Osteoblast (primary cell): Measurements from ENCODE around the gene DLGAP1. TPM values are rescaled to one million over a fixed set of nuclear protein-coding genes. Genes with fewer than 3 reads are reported as not detected.

Experiments used
- DNase-seq: peaks from one replicate; pipeline ENCODE4 v3.0.0; 2011; ENCODE audit warnings: low spot score, mixed read lengths; ENCODE audit not compliant: insufficient read length; ENCODE audit errors: missing footprints
- H2AFZ ChIP-seq: 2 replicates; pipeline ENCODE4 v1.6.0; 2011; ENCODE audit warnings: mild to moderate bottlenecking, low read length
- H3K27ac ChIP-seq: 2 replicates; pipeline ENCODE4 v1.5.1; 2011; ENCODE audit warnings: mild to moderate bottlenecking, low read depth, low read length, moderate library complexity
- H3K27me3 ChIP-seq: 2 replicates; pipeline ENCODE4 v1.6.0; 2012; ENCODE audit warnings: mild to moderate bottlenecking, control low read depth, inconsistent platforms, low read length, moderate library complexity; ENCODE audit not compliant: insufficient read depth
- H3K36me3 ChIP-seq: 2 replicates; pipeline ENCODE4 v1.5.1; 2011; ENCODE audit warnings: mild to moderate bottlenecking, low read length, control low read depth, moderate library complexity; ENCODE audit not compliant: insufficient read depth
- H3K4me1 ChIP-seq: 2 replicates; pipeline ENCODE4 v1.5.1; 2011; ENCODE audit warnings: mild to moderate bottlenecking, low read length, control low read depth, moderate library complexity; ENCODE audit not compliant: insufficient read depth
- H3K4me2 ChIP-seq: 2 replicates; pipeline ENCODE4 v1.6.0; 2011; ENCODE audit warnings: mild to moderate bottlenecking, low read length; ENCODE audit not compliant: insufficient read depth
- H3K4me3 ChIP-seq: fragments of 200-600 bp; sonication (generic); 3 replicates; pipeline ENCODE4 v1.5.1; 2012; ENCODE audit warnings: mild to moderate bottlenecking, low read length, inconsistent platforms; ENCODE audit not compliant: insufficient read depth
- H3K79me2 ChIP-seq: 2 replicates; pipeline ENCODE4 v1.6.0; 2012; ENCODE audit warnings: mild to moderate bottlenecking, low read length, control low read depth, inconsistent platforms; ENCODE audit not compliant: insufficient read depth
- H3K9me3 ChIP-seq: 2 replicates; pipeline ENCODE4 v1.5.1; 2011; ENCODE audit warnings: low read depth, low read length, control low read depth
- H4K20me1 ChIP-seq: 2 replicates; pipeline ENCODE4 v1.6.0; 2012; ENCODE audit warnings: mild to moderate bottlenecking, low read length, control low read depth; ENCODE audit not compliant: insufficient read depth
- total RNA-seq: library from RNA; depleted of rRNA; stranded (reverse); fragments of >200 nt; gene quantifications from 2 replicates; pipeline ENCODE4 v1.2.3, GENCODE V29; 2012
- TF ChIP-seq, protein P1 (sequence below): IDR thresholded peaks from 2 replicates; pipeline ENCODE4 v1.5.1; 2011; ENCODE audit warnings: mild to moderate bottlenecking, low read depth, low read length, moderate library complexity; ENCODE audit errors: extremely low read depth

The DLGAP1 gene
- total RNA-seq, 1 donor: not detected

DNA sequence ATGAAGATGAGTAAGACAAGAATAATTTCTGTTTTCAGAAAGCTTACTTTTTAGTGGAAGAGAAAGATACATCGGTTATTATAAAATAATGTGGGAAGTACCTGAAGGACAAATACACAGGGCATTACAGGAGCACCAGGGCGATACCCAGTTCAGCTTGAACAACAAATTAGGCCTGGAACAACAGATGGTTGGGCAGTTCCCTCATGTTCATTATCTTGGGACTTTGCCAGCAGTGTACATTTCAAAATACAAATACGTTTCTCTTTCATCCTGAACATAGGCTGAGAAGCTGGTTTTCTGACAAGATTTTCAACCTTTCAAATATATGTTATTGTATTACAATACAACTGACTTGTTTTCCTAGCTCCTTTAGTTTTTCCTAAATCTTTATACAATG is 925.5 kb downstream of the DLGAP1 start:
- no peak overlapping the region for H3K27ac ChIP-seq
- no peak overlapping the region for H3K4me3 ChIP-seq
- DNase-seq: no peak
- H3K4me1 ChIP-seq: no peaks in the 10 kb centered on the region
- H3K9me3 ChIP-seq: no peaks in the 10 kb centered on the region
- H4K20me1 ChIP-seq: no peaks in the 10 kb centered on the region
- no peak overlapping the region for H2AFZ ChIP-seq
- TF ChIP-seq, protein P1, sequence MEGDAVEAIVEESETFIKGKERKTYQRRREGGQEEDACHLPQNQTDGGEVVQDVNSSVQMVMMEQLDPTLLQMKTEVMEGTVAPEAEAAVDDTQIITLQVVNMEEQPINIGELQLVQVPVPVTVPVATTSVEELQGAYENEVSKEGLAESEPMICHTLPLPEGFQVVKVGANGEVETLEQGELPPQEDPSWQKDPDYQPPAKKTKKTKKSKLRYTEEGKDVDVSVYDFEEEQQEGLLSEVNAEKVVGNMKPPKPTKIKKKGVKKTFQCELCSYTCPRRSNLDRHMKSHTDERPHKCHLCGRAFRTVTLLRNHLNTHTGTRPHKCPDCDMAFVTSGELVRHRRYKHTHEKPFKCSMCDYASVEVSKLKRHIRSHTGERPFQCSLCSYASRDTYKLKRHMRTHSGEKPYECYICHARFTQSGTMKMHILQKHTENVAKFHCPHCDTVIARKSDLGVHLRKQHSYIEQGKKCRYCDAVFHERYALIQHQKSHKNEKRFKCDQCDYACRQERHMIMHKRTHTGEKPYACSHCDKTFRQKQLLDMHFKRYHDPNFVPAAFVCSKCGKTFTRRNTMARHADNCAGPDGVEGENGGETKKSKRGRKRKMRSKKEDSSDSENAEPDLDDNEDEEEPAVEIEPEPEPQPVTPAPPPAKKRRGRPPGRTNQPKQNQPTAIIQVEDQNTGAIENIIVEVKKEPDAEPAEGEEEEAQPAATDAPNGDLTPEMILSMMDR: no peak
- H3K27me3 ChIP-seq: no peaks in the 10 kb centered on the region
- H3K36me3 ChIP-seq: no peaks in the 10 kb centered on the region
- no peak overlapping the region for H3K4me2 ChIP-seq
- no peaks in the 10 kb centered on the region for H3K79me2 ChIP-seq

DNA sequence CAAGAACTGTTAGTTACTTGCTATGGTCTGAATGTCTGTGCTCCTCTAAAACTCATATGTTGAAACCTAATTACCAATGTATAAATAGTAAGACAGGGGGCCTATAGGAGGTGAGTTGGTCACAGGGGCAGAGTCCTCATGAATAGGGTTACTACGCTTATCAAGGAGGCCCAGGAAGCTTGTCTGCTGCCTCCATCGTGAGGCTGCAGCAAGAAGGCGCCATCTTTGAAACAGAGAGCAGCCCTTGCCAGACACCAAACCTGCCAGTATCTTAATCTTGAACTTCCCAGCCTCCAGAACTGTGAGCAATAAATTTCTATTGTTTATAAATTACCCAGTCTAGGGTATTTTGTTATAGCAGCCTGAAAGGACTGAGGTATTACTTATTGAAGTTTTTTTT is 926.0 kb downstream of the DLGAP1 start:
- no peak for DNase-seq
- H3K4me1 ChIP-seq: no peaks in the 10 kb centered on the region
- H3K4me2 ChIP-seq: no peak overlapping the region
- H3K4me3 ChIP-seq: no peak overlapping the region
- no peaks in the 10 kb centered on the region for H3K36me3 ChIP-seq
- no peak overlapping the region for H3K27ac ChIP-seq
- H3K9me3 ChIP-seq: no peaks in the 10 kb centered on the region
- TF ChIP-seq, protein P1: no peak
- H3K27me3 ChIP-seq: no peaks in the 10 kb centered on the region
- H2AFZ ChIP-seq: no peak overlapping the region
- no peaks in the 10 kb centered on the region for H3K79me2 ChIP-seq
- no peaks in the 10 kb centered on the region for H4K20me1 ChIP-seq

GRCh38 chr18:3528231-3528630 is 926.9 kb downstream of the DLGAP1 start:
- TF ChIP-seq, protein P1: no peak
- Histone ChIP-seq H3K9me3 (no peaks in the 10 kb centered on the region), H3K4me1 (no peaks in the 10 kb centered on the region), H3K4me3 (no peak overlapping the region), H2AFZ (no peak overlapping the region), H3K79me2 (no peaks in the 10 kb centered on the region), H3K27me3 (no peaks in the 10 kb centered on the region), H3K36me3 (no peaks in the 10 kb centered on the region), H3K27ac (no peak overlapping the region), H3K4me2 (no peak overlapping the region), H4K20me1 (no peaks in the 10 kb centered on the region)
- DNase-seq: no peak

DNA sequence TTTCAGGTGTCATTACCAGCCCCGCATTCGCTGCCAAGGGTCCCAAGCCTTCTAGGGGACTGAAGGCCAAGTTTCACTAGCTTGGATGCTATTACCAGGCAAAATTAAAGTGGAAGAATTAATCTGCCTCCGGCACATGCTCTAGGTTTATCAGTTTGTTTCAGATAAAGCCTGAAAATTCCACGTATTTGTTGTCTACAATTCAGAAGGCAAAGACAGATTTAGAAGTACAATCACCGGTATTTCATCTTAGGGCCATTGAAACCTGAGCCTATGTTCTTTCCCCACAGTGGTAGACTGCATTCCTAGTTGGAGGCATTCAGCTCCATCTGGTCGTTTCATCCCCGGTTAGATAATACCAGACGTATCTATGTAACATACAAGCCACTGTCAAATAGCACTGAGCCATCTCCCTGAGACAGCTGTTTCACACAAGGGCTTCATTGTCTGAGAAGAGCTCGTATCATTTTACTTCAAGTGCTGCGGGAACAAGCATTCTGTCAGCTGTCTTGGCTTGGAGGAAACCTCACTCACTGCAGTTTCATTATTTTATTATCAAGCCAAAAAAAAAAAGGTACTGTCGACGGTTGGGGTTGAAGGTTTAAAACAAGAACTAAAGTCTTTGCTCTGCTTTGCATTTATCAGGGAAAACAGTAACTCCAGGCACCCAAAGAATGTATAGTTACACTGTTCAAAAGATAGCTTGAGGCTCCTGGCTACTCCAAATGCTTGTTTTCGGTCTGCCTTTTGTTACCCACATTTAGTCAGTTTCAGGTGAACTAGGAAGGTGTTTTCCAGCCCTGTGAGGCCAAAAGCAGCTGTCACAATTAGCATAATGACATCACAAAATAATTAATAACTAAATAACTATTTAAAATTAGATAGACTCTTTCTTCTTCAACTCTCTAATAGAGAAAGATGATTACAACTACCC is 928.4 kb downstream of the DLGAP1 start:
- H3K27me3 ChIP-seq: no peaks in the 10 kb centered on the region
- H3K4me1 ChIP-seq: no peaks in the 10 kb centered on the region
- H3K79me2 ChIP-seq: no peaks in the 10 kb centered on the region
- no peak overlapping the region for H2AFZ ChIP-seq
- H3K4me2 ChIP-seq: no peak overlapping the region
- no peak overlapping the region for H3K4me3 ChIP-seq
- H3K36me3 ChIP-seq: no peaks in the 10 kb centered on the region
- H3K27ac ChIP-seq: no peak overlapping the region
- H3K9me3 ChIP-seq: no peaks in the 10 kb centered on the region
- DNase-seq: no peak
- H4K20me1 ChIP-seq: no peaks in the 10 kb centered on the region
- TF ChIP-seq, protein P1: no peak
